ENCODE results near the gene PTPRN2.

Gene PTPRN2

GRCh38 chr7:157718303-157719007 is 869.2 kb downstream of the PTPRN2 start:
- FAIRE-seq: no peak

DNA sequence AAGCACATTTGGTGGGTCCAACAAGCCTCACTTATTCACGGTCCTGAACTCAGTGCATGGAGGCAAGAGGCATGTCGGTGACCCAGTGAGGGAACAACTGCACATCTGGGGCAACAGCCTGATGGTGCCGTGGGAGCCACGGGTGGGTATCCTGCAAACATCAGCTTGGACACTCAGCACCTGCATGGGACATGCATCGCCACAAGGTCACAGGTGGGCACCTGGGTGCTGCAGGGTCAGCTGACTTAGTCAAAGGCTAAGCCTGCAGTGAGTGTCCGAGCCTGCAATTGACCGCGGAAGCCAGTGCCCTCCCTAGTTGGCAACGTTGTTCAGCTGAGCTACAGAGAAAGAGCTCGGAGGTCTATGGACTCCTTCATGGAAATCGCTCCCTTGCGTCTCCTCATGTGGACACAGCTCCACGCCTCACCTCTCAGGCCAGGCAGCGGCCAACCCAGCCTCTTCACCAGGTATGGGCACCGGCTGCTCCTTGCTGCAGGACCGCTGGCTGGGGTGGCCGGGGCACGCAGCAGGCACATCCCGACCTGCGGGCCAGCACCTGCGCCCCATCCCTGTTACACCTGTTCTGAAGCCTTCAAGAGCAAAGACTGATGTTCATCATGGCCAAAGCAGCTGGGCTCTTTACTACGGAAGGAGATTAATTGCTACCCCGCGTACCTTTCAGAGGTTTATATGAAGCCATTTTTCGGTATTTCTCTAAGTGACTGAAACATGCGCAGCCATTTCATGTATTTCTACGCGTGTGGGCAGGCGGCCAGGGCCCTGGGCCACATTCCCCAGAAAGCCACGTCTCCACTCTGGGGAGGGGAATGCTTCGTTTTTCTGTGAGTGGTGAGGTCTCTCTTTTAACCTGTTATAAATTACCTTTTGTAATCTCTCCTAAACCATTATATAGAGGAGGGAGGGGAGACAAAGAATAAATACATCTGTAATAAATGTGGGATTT is 870.1 kb downstream of the PTPRN2 start:
- no peak for FAIRE-seq

More at GRCh38 chr7:157718303-157719007, 869.2 kb downstream of the PTPRN2 start:
- no peak for DNase-seq (ENCODE audit: insufficient read length, low spot score)

DNA sequence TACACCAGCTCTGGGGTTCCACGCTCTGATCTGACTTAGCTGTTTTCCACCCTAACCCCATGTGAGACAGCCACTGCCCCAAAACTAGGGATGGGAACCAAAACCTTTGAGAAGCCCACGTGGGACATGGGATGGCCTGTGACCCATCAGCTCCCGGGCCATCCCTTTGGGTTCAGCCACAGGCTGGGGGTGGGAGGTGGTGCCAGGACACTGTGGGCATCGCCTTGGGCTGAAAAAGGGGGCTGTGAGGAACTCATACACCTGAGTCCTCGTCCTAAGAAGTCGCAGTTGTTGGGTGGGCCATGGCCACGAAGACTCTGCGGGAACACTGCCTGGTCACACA is 871.7 kb downstream of the PTPRN2 start:
- no peak for FAIRE-seq

More for the DNA sequence above, 870.1 kb downstream of the PTPRN2 start:
- DNase-seq (ENCODE audit: insufficient read length, low spot score): no peak

GRCh38 chr7:157715071-157715937 is 872.3 kb downstream of the PTPRN2 start:
- DNase-seq (ENCODE audit: insufficient read length, low spot score) (no peak), FAIRE-seq (no peak)

More for the DNA sequence above, 871.7 kb downstream of the PTPRN2 start:
- DNase-seq (ENCODE audit: insufficient read length, low spot score): no peak

DNA sequence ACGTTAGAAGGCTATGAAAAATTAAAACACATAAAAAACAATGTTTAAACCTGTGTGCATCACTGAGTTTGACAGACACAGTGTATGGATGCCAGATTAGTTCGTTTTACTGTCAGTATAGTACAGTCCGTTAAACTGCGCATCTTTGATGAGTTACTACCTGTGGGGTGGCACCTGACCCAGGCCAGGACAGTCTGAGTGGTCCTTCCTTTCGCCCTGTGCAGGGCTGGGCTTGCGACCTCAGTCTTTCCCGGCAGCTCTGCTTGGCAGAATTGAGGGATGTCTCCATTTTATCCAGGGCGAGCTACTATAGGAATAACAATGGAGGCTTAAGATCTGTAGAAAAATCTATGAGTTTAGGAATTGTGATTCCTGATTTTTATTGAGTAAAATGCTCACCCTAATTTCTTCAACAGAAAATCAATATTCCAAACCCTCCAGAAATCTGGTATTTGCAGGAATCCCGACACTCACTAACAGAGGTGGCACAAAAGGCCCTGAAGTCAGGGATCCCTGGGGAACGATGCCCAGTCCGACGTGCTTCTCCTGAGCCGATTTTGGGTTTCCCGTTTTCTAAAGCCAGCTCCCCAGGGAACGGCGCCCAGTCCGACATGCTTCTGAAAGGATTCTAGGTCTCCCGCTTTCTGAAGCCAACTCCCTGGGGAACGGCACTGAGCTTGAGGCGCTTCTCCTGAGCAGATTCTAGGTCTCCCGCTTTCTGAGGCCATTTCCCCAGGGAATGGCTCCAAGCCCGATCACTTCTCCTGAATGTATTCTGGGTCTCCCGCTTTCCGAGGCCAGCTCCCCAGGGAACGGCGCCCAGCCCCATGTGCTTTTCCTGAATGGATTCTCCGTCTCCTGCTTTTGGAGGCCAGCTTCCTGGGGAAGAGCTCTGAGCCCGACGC is 873.2 kb downstream of the PTPRN2 start:
- no peak for DNase-seq (ENCODE audit: insufficient read length, low spot score)
- no peak for FAIRE-seq

GRCh38 chr7:157713591-157713990 is 874.0 kb downstream of the PTPRN2 start:
- DNase-seq (ENCODE audit: insufficient read length, low spot score) (no peak), FAIRE-seq (no peak)

- FAIRE-seq: no peak
These were observed 874.9 kb downstream of the PTPRN2 start for GRCh38 chr7:157712666-157713235.

GRCh38 chr7:157711353-157711888 is 876.2 kb downstream of the PTPRN2 start:
- DNase-seq (ENCODE audit: insufficient read length, low spot score) (no peak), FAIRE-seq (no peak)

More at GRCh38 chr7:157712666-157713235, 874.9 kb downstream of the PTPRN2 start:
- DNase-seq (ENCODE audit: insufficient read length, low spot score): no peak

DNA sequence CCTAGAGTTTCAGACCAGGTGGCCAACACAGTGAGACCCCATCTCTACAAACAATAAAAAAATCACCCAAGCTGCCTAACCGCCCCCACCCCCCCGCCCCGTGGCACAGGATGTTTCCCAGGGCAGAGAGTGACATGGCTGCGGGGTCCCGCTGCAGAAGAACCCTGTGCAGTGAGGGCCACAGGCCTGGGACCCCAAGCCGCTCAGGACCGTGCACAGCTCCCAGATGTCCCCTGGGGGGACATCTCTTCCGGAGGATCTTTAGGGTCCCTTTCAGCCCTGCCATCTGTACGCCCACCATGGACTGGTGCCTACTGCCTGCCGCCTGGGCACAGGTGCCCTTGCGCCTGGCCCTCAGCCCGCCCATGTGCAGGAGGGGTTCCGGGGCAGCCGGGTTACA is 877.2 kb downstream of the PTPRN2 start:
- FAIRE-seq (no peak), DNase-seq (ENCODE audit: insufficient read length, low spot score) (no peak)

DNA sequence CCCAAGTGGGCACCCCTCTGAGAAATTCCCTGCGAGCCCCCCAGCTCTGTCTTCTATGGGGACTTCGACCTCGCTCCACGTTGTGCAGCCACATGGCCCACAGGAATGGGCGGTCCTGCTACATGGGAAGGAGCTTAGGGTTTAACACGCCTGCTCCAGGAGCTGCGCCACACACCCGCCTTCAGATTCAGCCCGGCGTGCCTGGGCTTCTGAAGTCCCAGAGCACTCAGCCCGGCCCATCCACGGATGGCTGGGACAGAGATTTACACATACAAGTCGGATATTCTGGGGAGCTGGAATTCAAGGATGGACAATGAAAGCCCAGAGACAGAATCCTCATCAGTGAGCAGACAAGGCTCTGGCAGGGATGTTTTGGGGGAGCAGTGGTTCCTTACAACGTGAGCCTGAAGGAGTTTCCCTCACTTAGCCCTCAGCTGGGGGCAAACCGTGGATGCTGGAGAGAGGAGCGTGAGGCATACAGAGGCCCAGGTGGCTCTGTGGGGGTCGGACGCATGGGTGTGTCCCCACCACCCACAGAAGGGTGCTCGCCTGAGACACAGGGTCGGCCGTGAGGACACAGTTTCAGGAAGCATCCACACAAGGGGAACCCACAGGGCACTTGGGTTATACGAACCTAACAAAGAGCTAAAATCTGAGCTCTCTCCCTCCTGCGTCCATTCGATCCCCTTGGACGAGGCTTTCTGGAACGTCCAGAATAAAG is 877.9 kb downstream of the PTPRN2 start:
- FAIRE-seq (no peak), DNase-seq (ENCODE audit: insufficient read length, low spot score) (no peak)

- FAIRE-seq: no peak
- DNase-seq (ENCODE audit: insufficient read length, low spot score): no peak
These were observed 878.7 kb downstream of the PTPRN2 start for GRCh38 chr7:157708919-157709295.

- FAIRE-seq: no peak
These were observed 879.4 kb downstream of the PTPRN2 start for GRCh38 chr7:157707983-157708918.

DNA sequence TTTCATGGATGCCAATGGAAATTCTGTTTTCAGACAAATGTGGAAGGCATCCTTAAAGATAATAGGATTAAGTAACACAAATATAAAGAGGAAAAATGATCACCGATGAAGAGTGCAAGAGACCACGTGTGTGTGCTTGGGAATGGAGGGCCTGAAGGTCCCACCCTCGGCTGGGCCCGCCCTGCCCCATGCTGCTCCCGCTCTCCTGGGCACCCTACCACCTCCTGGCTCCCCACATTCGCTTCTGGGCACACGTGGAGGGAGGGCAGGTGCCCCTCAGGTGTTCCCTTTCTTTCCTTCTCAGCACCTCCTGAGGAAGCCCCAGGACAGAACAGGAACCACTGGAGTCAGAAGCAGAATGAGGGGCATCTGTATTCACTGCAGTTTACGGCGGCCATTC is 883.3 kb downstream of the PTPRN2 start:
- DNase-seq (ENCODE audit: insufficient read length, low spot score) (no peak), FAIRE-seq (no peak)

More at GRCh38 chr7:157707983-157708918, 879.4 kb downstream of the PTPRN2 start:
- no peak for DNase-seq (ENCODE audit: insufficient read length, low spot score)

- DNase-seq (ENCODE audit: insufficient read length, low spot score) (no peak), FAIRE-seq (no peak)
These were observed 884.0 kb downstream of the PTPRN2 start for GRCh38 chr7:157703534-157704195.

- DNase-seq (ENCODE audit: insufficient read length, low spot score) (no peak), FAIRE-seq (no peak)
These were observed 884.5 kb downstream of the PTPRN2 start for GRCh38 chr7:157703131-157703530.

- FAIRE-seq: no peak
- DNase-seq (ENCODE audit: insufficient read length, low spot score): no peak
These were observed 885.2 kb downstream of the PTPRN2 start for GRCh38 chr7:157702311-157703023.
